HepG2 (cell line): ENCODE measurements around the gene ACAT2. TPM values are rescaled to one million over a fixed set of nuclear protein-coding genes. Genes with fewer than 3 reads are reported as not detected.
A peak's percentile ranks its signal among the peaks of the same experiment; 100 is the strongest.

ENCODE experiments used
- ATF7 ChIP-seq, 2 experiments: fragments of 450-650 bp in 1 of 2; sonication (generic) in 1 of 2; formaldehyde crosslinking in 1 of 2; IDR thresholded peaks; 2 replicates each; pipeline versions ENCODE4 v1.4.0 to v1.6.1; 2016 to 2020; ENCODE audit warnings: antibody characterized with exemption in 1 of 2, mild to moderate bottlenecking in 1 of 2, missing genetic modification reagents in 1 of 2
- CEBPB ChIP-seq: IDR thresholded peaks from 2 replicates; pipeline ENCODE4 v1.6.1; 2011; ENCODE audit warnings: low read depth, low read length, improper control_type of control experiment, borderline replicate concordance
- FOXA1 ChIP-seq, 2 experiments: fragments of 450-650 bp in 1 of 2; sonication (generic) in 1 of 2; formaldehyde crosslinking in 1 of 2; IDR thresholded peaks; 2 replicates each; pipeline versions ENCODE4 v1.4.0 to v1.6.1; 2016 to 2020; ENCODE audit warnings: missing genetic modification reagents in 1 of 2
- GATA4 ChIP-seq: sonication (generic); IDR thresholded peaks from 2 replicates; pipeline ENCODE4 v1.6.1; 2016; ENCODE audit warnings: antibody characterized with exemption, low read depth, borderline replicate concordance
- HNRNPL ChIP-seq: fragments of 200-400 bp; formaldehyde crosslinking; IDR thresholded peaks from 2 replicates; pipeline ENCODE4 v1.6.1; 2017; ENCODE audit warnings: mild to moderate bottlenecking, low read depth, low read length
- HOXA7 ChIP-seq: sonication (generic); formaldehyde crosslinking; IDR thresholded peaks from 2 replicates; pipeline ENCODE4 v1.8.1; 2022; ENCODE audit warnings: mild to moderate bottlenecking, missing genetic modification reagents, moderate library complexity
- MLLT10 ChIP-seq: sonication (generic); formaldehyde crosslinking; IDR thresholded peaks from 2 replicates; pipeline ENCODE4 v1.4.0; 2020; ENCODE audit warnings: missing genetic modification reagents
- NFE2 ChIP-seq: sonication (generic); formaldehyde crosslinking; IDR thresholded peaks from 2 replicates; pipeline ENCODE4 v1.4.0; 2020; ENCODE audit warnings: missing genetic modification reagents
- PCBP2 ChIP-seq: fragments of 200-400 bp; formaldehyde crosslinking; optimal IDR thresholded peaks from 2 replicates; pipeline ENCODE3; 2018; ENCODE audit warnings: low read length, low read depth; ENCODE audit not compliant: poor library complexity, severe bottlenecking
- RAD21 ChIP-seq: fragments of 450-650 bp; formaldehyde crosslinking; IDR thresholded peaks from 2 replicates; pipeline ENCODE4 v1.5.0; 2020; ENCODE audit warnings: mild to moderate bottlenecking
- SMYD3 ChIP-seq: sonication (generic); formaldehyde crosslinking; IDR thresholded peaks from 2 replicates; pipeline ENCODE4 v1.8.1; 2023; ENCODE audit warnings: mild to moderate bottlenecking, missing genetic modification reagents
- SRSF9 ChIP-seq: fragments of 200-400 bp; formaldehyde crosslinking; IDR thresholded peaks from 2 replicates; pipeline ENCODE4 v1.6.1; 2018; ENCODE audit warnings: borderline replicate concordance, mild to moderate bottlenecking, low read depth, low read length; ENCODE audit not compliant: insufficient read depth, poor library complexity, severe bottlenecking
- U2AF2 ChIP-seq: fragments of 200-400 bp; formaldehyde crosslinking; IDR thresholded peaks from 2 replicates; pipeline ENCODE4 v1.6.1; 2017; ENCODE audit warnings: low read depth, mild to moderate bottlenecking, low read length
- ZFX ChIP-seq: sonication (generic); formaldehyde crosslinking; IDR thresholded peaks from 2 replicates; pipeline ENCODE4 v1.4.0; 2020; ENCODE audit warnings: mild to moderate bottlenecking, low read depth, missing genetic modification reagents, moderate library complexity
- ZNF770 ChIP-seq: sonication (generic); formaldehyde crosslinking; IDR thresholded peaks from 2 replicates; pipeline ENCODE4 v1.5.0; 2020; ENCODE audit warnings: mild to moderate bottlenecking, missing genetic modification reagents
- ZNF775 ChIP-seq: sonication (generic); formaldehyde crosslinking; IDR thresholded peaks from 2 replicates; pipeline ENCODE4 v1.4.0; 2020; ENCODE audit warnings: missing genetic modification reagents, mild to moderate bottlenecking, moderate library complexity, borderline replicate concordance
- ZNF777 ChIP-seq: sonication (generic); formaldehyde crosslinking; IDR thresholded peaks from 2 replicates; pipeline ENCODE4 v1.4.0; 2020; ENCODE audit warnings: missing genetic modification reagents
- ZSCAN30 ChIP-seq: sonication (generic); formaldehyde crosslinking; IDR thresholded peaks from 2 replicates; pipeline ENCODE4 v1.5.0; 2020; ENCODE audit warnings: mild to moderate bottlenecking, missing genetic modification reagents
- polyA plus RNA-seq, 8 experiments: library from polyadenylated mRNA; depleted of rRNA in 3 of 8; stranded (reverse) in 7 of 8; unstranded in 1 of 8; fragments of >200 nt; fragmentation: Illumina TruSeq in 4 of 8; extraction: Trizol in 4 of 8; gene quantifications; 2 replicates each; pipeline versions ENCODE4 v1.2.1 to v1.2.3, GENCODE V29; 2011 to 2016; ENCODE audit warnings: low read depth in 4 of 8, missing spikeins in 1 of 8, mixed read lengths in 1 of 8; ENCODE audit not compliant: insufficient read depth in 1 of 8
- total RNA-seq, 5 experiments: library from RNA; depleted of rRNA; stranded (reverse); fragments of >200 nt; fragmentation: Illumina TruSeq; extraction: Trizol; gene quantifications; 2 replicates each; pipeline ENCODE4 v1.2.3, GENCODE V29; 2016; ENCODE audit warnings: low read depth in 1 of 5
- TF ChIP-seq, protein P1 (sequence below): sonication (generic); IDR thresholded peaks from 2 replicates; pipeline ENCODE4 v1.6.1; 2016; ENCODE audit warnings: low read depth, borderline replicate concordance
- TF ChIP-seq, protein P2 (sequence below): sonication (generic); formaldehyde crosslinking; conservative IDR thresholded peaks from 2 replicates; pipeline ENCODE4 v1.4.0; 2020; ENCODE audit warnings: missing genetic modification reagents

ACAT2 gene
- total and polyA plus RNA-seq, 2 of the 13 experiments (the other 11 are each of a cell fraction or from before 2014, with no cell fraction given) = 121 to 534 TPM

DNA sequence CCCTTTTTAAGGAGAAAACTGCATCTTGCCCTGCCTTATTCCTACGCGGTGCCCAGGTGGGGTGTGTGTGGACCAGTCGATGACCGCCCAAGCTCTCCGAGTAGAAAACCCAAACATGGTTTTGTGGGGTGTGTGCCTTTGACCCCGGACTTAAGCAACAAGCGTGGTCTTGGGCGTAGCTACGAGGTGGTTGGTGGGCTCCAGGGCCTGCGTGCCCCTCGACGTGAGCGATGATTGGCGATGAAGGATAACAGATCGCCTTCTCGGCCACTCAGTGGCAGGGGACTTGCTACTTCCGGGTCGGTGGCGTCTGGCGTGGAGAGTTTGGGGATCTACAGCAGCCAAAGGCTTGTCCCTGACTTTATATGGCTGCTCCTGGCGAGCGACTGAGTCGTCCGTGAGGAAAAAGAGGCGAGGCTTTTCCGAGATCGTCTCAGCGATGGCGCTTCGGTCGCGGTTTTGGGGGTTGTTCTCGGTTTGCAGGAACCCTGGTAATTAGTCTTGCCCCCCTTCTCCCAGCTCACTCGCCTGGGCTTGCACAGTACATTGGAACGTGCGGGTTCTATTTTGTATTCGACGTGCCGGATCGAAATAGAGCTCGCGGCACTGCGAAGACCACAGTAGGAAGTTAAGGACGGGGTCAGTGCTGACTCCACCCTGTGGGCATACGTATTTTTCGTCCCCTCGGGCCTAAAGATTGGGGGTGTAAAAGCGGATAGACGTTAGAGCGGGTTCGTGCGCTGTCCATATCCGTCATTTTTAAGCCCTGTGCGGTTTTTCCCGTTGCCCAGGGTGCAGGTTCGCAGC, 28.5 kb downstream of the ACAT2 start, which contains the start of gene MRPL18 (continued):
- TF ChIP-seq FOXA1 (IDR thresholded peaks at IDR 0.05) = no peak
- no peak for TF ChIP-seq FOXA1 (CRISPR knock-in tag; IDR thresholded peaks at IDR 0.05)
- TF ChIP-seq ZNF775 = no peak
- peak; percentile 48 for TF ChIP-seq ZFX
- 0 out of 2 replicates have a peak, but pooled peaks have one; percentile 16 for TF ChIP-seq U2AF2
- TF ChIP-seq ATF7 (IDR thresholded peaks at IDR 0.05) = no peak
- no peak; the same call in 1 of the 2 replicates for TF ChIP-seq ATF7 (CRISPR knock-in tag; IDR thresholded peaks at IDR 0.05)
- no peak for TF ChIP-seq SRSF9
- no peak for TF ChIP-seq ZNF770
- TF ChIP-seq ZNF777 (CRISPR knock-in tag) = peak; percentile 86
- no peak for TF ChIP-seq NFE2
- no peak for TF ChIP-seq HOXA7
- TF ChIP-seq, protein P1, sequence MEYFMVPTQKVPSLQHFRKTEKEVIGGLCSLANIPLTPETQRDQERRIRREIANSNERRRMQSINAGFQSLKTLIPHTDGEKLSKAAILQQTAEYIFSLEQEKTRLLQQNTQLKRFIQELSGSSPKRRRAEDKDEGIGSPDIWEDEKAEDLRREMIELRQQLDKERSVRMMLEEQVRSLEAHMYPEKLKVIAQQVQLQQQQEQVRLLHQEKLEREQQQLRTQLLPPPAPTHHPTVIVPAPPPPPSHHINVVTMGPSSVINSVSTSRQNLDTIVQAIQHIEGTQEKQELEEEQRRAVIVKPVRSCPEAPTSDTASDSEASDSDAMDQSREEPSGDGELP = no peak; the same call in 1 of the 2 replicates
- no peak for TF ChIP-seq SMYD3 (CRISPR knock-in tag)
- peak; percentile 4; the same call in 1 of the 2 replicates for TF ChIP-seq ZSCAN30 (CRISPR knock-in tag)
- TF ChIP-seq MLLT10 (CRISPR knock-in tag) = no peak
- no peak for TF ChIP-seq HNRNPL
- no peak for TF ChIP-seq RAD21 (CRISPR knock-in tag)
- TF ChIP-seq PCBP2 = no peak
- TF ChIP-seq CEBPB = no peak
- TF ChIP-seq GATA4 = peak; percentile 19; the same call in 1 of the 2 replicates
- TF ChIP-seq, protein P2, sequence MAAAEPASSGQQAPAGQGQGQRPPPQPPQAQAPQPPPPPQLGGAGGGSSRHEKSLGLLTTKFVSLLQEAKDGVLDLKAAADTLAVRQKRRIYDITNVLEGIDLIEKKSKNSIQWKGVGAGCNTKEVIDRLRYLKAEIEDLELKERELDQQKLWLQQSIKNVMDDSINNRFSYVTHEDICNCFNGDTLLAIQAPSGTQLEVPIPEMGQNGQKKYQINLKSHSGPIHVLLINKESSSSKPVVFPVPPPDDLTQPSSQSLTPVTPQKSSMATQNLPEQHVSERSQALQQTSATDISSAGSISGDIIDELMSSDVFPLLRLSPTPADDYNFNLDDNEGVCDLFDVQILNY = no peak
